GM19397 (cell line): Measurements from ENCODE around the gene PDZK1IP1.
"Not testable (repeated sequence)": the region's sequence is repeated elsewhere in the genome, so short reads cannot be mapped to it uniquely, and the experiment has no call there.

Source experiments
- ATAC-seq: cut with Tn5 transposase; IDR thresholded peaks from one replicate; pipeline ENCODE4 v1.9.1; 2021; ENCODE audit warnings: mild to moderate bottlenecking, moderate library complexity; ENCODE audit not compliant: unreplicated experiment

The PDZK1IP1 gene

DNA sequence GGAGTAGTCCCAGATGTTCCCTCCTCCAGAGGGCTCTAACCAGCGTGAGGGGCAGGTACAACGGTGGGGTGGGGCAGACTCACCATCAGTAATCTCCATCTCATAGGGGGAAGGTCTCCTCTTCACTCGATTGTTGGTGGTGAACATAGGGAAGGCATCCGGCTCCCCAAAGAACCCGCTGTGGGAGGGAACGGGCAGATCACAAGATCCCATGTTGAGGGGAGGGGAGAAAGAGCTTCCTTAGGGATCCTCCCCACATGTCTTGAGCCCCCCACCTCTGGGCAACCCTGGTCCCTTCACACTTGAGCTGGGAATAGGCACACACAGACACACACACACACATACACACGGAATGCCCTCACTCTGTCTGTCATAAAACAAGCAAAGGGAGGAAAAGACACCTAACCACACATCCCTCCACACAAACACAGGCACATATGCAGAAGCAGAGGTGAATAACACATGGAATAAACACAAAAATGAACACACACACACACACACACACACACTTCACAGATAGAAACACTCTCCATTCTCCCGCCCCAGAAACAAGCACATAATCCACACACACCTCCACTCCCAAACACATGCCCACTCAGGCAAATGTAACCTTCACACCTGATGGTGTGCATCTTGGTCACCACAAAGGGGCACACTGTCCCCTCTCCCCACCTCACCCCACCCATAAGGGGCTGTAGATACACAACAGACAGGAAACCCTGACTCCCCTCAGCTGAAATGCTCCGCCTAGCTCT lies 34.3 kb upstream of the PDZK1IP1 start:
- no peak for ATAC-seq

DNA sequence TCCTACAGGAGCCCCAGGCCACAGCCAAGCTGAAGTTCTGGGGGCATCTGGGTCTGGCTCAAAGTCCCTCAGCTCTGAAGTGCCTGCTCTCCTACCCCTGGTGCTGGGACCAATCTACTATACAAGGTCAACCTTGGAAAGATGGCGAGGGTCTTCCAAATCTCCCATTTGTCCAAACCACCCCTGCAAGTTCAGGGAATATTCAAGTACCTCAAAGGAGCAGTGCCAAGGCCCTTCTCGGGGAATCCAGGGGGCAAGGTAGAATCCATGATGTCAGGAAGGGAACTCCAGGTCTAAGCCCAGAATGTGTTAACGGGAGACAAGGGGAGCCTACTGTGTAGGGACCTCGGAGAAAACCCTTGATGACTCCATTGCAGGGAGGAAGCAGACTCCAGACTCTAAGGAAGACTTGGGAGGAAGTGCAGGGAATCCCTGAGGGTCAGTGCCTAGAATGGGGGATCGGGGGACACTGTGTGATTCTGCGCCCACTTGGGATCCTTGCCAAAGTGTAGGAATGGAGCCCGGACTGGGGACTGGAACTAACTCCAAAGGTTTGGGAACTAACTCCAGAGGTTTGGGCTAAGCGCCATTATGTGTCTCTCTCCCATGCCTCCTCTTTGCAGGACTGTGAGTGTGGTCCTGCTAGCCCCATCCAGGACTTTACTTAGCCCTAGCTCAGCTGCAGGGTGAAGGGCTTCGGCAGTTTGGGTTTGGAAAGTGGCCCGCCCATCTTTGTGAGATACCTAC lies 33.5 kb upstream of the PDZK1IP1 start:
- ATAC-seq, result no peak

DNA sequence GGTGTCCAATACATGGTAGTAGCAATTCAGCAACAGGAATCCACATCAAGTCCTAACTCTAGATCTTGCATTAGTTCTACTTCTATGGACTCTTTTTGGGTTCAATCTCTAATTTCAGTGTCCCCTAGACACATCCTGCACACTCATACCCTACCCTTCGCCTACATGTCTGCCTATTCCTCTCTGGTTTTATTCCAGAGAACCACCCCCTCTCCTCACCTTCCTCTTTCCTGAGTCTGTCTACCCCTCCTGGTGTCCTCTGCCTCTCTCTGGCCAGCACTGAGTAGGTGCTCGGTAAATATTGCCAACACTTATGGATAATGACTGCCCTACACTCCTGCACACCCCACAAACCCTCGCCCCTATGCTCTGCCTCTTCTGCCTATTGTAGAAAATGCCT lies 32.6 kb upstream of the PDZK1IP1 start:
- no peak for ATAC-seq

DNA sequence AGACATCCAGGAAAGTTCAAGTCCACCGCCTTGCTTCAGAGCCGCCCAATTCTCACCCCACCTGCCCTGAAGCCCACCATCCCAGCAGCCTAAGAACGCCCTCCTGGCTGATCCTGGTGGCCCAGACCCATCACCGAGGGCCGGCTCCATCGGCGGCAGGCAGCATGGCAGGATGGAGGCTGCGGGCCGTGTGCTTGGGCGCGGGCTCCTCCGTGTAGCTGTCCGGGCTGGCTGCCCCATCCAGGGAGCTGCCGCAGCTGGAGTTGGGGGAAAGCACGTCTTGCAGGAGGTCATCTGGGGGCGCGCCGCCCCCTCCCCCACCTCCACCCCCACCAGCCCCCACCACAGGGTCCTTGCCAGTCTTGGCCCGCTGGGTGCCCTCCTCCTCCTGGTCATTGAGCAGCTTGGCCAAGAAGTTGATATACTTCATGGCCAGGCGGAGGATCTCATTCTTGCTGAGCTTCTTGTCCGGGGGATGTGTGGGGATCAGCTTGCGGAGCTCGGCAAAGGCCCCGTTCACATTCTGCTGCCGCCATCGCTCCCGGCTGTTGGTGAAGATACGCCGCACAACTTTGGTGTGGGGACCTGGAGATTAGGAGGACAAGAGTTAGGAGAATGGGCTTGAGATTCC lies 29.9 kb upstream of the PDZK1IP1 start:
- no peak for ATAC-seq

DNA sequence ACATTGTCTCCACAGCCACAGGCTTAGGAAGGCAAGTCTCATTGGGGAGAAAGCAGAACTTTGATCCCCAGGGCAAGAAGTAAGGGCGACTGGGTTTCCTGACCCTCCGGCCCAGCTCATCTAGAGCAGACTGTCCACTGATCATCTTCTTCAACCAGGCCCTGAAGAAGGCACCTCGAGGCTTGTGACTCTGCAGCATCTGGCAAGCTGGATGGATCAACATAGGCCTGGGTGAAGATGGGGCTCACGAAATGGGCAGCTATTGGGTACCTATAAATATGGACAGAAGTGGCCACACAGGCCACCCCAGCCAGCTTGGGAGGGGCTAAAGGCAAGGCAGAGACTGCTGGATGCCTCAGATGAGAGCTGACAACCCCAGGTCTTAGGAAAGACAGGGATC lies 29.2 kb upstream of the PDZK1IP1 start:
- ATAC-seq, result no peak

DNA sequence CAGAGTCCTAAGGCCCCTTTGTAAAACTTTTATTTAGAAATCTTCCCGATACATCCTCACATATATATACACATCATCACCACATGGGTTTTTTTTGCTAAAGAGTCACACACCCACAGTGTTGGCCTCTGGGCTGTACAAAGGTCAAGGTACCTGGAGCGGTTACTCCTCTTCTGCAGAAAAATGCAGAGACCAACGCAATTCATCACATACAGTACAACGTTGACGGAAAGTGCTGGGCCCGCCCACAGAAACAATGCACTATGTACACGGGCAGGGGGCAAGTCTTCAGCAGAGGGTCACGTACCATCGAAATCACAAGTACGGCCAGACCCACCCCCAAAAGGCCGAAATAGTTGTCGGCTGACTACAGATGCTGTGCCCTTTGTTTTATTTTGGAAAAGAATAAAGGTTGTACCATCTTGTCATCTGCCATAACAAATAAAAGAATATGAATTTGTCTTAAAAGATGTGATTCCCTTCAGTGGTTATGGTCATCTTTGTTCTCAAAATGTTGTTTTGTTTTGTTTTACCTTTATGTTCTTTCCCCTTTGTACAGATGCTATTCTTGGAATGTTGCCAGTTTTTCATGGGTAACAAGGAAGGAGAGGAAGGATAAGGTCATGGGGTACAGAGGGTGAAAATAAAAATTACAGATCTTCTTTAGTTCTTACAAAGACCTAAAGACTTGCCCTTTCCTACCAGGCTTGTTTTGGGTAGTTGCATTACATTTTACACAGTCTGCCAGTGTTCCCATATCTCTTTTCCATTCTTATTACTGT lies 26.6 kb upstream of the PDZK1IP1 start:
- no peak for ATAC-seq

DNA sequence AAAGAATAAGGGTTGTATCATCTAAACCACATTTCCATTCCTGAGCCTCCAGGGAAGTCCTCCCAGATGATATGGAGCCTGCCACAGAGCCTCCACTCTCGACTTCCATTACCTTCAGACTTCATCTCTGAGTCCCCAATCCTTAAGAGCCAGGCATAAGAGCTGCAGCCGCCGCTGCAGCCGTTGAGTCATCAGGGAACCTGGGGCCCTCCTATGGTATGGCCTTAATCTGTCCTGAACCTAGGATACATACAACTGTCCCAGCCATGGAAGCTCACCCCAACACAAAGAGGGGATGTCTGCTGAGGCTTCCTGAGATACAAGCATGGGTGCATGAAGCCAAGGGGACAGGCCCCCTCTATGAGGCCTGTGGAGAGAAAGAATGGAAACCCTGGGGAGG lies 25.9 kb upstream of the PDZK1IP1 start:
- ATAC-seq, result no peak

DNA sequence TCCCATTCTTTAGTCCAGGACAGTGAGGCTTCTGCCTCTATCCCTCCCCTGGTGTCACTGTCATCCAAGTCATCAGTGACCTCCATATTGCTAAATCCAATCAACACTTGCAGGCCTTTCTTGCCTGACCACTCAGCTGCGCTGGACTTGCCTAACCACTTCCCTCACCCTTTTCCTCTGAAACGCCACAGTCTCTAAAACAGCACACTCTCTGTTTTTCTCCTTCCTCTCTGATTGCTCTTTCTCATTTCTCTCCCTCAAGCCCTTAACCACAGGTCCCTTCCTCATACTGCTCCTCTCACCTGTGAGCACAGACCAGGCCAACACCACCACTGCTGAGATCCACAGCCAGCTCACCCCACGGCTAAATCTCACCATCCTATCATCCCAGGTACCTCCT lies 24.7 kb upstream of the PDZK1IP1 start:
- ATAC-seq, result no peak

DNA sequence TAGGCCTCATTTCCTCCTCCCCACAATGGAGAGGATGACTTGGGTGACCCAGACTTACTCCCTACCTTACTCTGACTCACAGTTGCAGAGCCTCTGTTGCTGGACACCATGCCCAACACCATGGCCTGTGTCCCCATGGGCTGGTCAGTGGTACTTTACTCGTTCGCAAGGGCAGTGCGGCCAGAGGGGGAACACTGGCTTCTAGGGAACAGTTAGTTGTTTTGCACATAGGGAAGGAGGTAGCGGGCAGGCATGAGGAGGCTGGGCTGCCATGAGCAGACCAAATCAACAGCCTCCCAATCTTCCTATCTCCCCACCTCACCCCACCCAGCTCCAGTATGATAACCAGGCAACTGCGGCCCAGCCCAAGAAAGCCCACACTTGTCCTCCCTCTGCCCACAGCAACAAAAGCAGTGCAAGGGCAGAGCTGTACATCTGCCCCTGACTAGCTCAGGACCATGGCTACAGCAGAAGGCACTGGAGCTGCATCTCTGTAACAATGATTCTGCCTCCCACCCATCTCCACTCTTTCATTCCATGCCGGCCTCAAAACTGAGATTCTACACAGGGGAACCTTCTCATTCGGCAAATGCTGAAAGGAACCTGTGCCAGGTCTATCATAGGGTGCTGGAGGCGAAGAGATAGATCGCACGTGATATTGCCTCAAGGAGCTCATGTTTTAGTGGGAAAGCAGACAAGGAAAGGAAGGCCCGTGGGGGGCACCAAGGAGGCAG lies 23.6 kb upstream of the PDZK1IP1 start:
- no peak for ATAC-seq

DNA sequence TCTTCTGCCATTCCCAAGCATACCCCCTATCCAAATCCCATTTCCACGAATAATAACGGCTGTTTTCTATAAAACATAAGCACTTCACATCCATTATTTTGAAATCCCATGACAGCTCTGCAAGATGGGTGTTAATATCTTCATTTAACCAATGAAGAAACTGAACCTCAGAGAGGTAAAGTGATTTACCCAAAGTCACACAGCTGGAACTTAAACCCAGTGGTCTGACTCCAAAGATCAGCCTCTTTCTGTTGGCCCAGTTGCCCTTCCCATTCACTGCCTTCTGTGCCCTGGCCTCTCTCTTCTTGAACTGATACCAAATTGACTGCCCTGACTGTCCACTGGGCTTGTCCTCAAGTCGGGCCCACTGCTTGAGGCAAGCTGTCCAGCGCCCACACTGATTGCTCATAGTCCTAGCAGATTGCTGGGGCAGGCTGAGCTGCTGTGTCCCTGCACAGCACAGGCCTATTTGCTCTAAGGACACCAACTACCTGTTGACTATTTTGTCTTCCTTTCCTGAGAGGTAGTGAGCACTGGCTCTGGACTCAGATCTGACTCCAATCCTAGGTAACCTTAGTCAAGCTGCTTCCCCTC lies 22.9 kb upstream of the PDZK1IP1 start:
- ATAC-seq, result no peak

DNA sequence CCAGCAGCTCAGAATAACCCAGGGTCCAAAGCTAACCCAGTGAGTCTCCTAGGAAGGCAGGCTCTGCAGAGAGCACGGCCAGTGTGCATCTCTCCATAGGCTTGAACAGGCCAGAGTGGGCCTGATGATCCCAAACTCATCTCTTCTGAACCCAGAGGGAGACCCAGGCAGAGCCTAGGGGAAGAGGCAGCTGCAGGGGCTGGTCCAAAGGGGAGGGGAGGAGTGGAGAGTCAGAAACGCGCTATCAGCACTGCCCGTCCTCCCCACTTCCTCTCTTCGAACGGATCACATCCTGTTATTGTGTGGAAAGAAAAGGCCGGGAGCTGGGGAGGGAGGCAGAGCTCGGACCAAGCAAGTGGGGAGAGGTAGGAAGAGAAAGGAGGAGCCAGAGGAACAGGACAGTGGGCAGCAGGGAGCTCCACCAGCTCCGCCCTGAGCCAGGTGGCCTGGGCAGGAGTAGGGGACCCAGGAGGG lies 22.0 kb upstream of the PDZK1IP1 start:
- no peak for ATAC-seq

DNA sequence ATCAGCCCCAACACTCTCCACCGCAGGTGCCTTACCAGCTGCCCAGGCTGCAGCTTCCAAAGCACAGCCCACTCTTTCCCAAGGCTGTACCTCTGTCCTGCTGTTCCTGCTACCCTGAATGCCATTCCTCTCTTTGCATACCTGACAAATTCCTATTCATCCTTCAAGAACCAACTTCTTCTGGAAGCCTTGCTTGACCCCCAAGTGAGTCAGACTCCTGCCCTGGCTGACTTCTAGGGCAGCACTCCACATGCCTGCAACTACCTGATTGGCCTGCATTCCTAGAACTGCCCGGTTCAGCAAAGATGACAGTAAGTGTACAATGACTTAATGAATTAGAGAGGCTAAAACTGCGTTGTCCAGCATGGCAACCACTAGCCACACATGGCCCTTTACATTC lies 20.8 kb upstream of the PDZK1IP1 start:
- ATAC-seq, result no peak

DNA sequence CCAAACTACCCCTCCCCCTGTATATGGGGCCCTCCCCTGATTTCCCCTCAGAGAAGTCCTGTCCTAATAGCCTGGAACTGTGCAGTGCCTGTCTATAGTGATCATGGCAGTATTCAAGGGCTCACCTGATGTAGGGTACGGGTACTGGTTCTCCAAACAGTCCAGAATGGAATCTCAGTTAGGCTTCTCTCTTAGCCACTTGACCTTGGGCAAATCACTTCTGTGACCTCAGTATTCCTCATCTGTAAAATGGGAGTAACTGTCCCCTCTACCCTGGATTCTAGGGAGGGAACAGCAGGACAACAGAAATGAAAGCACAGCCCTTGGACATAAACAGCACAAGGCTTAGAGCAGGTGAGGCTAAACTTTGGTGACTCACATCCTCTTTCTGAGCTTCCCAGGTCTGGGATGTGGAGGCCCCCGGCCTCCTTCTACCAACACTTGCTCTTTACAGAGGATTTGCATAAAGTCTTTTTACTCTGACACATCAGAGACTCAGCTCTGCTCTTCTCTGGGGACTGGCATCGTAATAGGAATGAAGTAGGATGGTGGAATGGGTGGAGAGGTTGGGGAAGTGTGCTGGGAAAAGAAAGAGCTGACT lies 20.0 kb upstream of the PDZK1IP1 start:
- no peak for ATAC-seq

DNA sequence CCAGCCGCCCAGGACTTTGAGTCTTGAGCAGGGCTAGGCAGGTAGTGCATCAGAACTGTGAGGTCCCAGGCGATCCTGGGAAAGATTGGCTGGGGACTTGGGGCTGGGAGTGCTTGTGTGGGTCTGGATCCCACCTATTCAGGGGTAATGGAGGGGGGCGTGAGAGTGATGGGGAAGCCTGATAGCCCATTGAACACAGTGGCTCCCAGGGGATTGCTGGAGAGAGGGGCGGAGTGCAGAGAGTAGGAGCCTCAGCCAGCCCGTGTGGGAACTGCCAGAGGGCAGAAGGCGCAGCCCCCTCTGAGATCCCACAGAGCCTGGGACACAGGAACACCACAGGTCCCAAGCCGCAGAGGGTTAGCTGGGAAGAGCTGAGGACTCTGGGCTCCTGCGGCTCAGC lies 19.3 kb upstream of the PDZK1IP1 start:
- ATAC-seq, result no peak

DNA sequence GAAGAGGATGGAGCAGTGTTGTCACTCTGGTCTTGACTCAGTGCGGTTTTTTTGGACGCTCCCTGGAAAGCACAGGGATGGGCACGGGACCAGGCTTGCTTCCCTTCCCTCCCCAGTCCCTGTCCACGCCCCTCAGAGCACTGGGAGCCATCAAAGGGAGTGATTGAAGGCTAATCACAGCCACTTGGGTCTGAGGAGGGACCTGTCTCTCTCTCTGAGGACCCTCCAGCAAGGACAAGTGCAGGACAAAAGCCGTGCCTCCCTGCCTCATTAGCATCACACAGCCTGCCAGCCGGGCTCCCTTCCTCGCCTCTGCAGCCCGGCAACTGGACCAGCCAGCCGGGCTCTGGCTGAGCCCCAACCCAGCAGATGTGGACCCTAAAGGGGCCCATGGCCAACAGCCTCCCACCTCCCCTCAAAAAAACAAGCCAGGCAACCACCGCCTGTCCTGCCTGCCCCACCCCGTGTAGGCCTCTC lies 18.6 kb upstream of the PDZK1IP1 start:
- ATAC-seq, result no peak

DNA sequence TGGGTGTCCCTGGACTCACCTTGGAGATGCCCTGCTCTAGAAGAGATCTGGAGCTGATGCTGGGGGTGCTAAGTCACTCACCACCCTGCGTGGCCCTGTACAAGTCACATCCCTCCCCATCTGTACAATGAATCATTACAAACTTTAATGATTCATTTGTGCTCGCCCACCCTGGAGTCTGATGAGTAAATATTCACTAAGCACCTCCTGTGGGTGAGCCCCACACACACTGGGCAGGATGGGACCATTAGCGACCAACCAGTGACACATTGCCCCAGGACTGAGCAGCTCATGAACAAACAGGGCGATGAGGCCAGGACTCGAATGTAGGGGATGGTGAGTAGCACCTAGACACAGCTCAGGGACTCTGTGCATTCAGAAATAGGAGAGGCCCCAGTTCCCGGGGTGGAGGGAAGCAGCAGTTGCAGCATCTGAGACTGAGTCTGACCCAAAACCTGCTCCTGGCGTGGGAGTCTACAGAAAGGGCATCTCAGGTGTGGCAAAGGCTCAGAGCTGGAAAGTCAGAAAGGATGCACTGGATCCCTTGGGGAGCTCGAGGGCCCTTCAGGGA lies 18.1 kb upstream of the PDZK1IP1 start:
- no peak for ATAC-seq

DNA sequence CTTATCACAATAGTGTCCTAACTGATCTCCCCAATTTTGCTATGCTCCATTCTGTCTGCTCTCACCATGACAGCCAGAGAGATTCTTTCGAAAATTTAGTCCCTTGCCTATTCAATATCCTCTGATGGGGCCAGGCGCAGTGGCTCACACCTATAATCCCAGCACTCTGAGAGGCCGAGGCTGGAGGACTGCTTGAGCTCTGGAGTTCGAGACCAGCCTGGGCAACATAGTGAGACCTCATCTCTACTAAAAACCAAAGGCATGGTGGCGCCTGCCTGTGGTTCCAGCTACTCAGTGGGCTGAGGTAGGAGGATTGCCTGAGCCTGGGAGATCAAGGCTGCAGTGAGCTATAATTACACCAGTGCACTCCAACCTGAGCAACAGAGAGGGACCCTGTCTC lies 16.1 kb upstream of the PDZK1IP1 start:
- ATAC-seq, result no peak

DNA sequence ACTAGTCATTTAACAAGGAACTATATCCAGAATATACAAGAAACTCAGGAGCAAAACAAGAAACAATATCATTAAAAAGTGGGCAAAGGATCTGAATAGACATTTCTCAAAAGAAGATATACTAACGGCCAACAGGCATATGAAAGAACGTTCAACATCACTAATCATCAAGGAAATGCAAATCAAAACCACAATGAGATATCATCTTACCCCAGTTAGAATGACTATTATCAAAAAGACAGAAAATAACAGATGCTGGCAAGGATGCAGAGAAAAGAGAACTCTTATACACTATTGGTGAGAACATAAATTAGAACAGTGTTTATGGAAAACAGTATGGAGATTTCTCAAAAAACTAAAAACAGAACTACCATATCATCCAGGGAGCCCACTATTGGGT lies 13.7 kb upstream of the PDZK1IP1 start:
- ATAC-seq, result not testable (repeated sequence)

DNA sequence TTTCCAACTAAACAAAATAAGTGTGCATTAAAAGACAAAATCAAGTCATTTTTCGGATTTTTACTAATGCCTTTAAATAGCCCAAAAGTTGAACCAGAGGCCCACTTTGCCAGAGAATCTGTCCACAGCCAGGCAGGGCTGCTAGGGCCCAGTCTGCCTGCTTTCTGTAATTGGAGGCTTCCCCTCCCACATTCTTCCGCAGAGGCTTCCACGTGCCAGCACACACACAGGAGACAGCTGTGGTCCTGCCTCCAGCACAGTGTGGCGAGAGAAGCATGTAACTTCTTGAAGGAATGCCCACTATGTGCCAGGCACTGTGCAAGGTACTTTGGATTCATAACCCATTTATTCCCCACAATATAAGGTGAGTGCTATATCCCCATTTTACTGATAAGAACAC lies 11.3 kb upstream of the PDZK1IP1 start:
- no peak for ATAC-seq
